Transverse colon (tissue), 4 donors: ENCODE measurements around the gene SPATA17.

Experiments used
- CTCF ChIP-seq, 5 experiments: fragments of 200-600 bp in 3 of 5; fragments of 450-650 bp in 2 of 5; sonication (generic) in 3 of 5; IDR thresholded peaks; 1 replicate in 2 of 5; 2 replicates in 3 of 5; pipeline ENCODE4 v1.5.1; 2016 to 2017; ENCODE audit warnings: antibody characterized with exemption in 5 of 5, inconsistent platforms in 3 of 5, mild to moderate bottlenecking in 2 of 5, moderate library complexity in 1 of 5
- EP300 ChIP-seq: sonication (generic); formaldehyde crosslinking; IDR thresholded peaks from one replicate; pipeline ENCODE4 v1.6.1; 2017; ENCODE audit warnings: antibody characterized with exemption, low read depth
- POLR2A ChIP-seq: fragments of 450-650 bp; IDR thresholded peaks from one replicate; pipeline ENCODE4 v1.6.1; 2016; ENCODE audit warnings: antibody characterized with exemption, mild to moderate bottlenecking, moderate library complexity
- POLR2AphosphoS5 ChIP-seq, 3 donors: sonication (generic); formaldehyde crosslinking; IDR thresholded peaks; one replicate each; pipeline ENCODE4 v1.6.1; 2016; ENCODE audit warnings: antibody characterized with exemption in 3 of 3

DNA sequence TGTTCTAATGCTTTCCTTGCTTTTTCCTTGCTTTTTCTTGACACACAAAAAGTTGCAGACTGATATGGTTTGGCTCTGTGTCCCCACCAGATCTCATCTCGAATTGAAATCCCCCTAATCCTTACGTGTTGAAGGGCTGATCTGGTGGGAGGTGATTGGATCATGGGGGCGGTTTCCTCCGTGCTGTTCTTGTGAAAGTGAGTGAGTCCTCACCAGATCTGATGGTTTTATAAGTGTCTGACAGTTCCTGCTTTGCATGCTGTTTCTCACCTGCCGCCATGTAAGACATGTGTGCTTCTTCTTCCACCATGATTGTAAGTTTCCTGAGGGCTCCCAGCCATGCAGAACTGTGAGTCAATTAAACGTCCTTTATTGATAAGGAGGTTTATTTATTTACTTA, 11.3 kb downstream of the SPATA17 start:
- TF ChIP-seq POLR2AphosphoS5 (IDR thresholded peaks at IDR 0.05) (no peak), CTCF (IDR thresholded peaks at IDR 0.05) (no peak), POLR2A (no peak), EP300 (no peak)
